SK-N-MC (cell line): Measurements from ENCODE around the gene PDK2.

Experiments used
- EZH2 ChIP-seq: fragments of 200-600 bp; sonication (generic); IDR thresholded peaks from one replicate; pipeline ENCODE4 v1.6.1; 2017; ENCODE audit warnings: antibody characterized with exemption
- FOXP2 ChIP-seq: optimal IDR thresholded peaks from 2 replicates; pipeline ENCODE3; 2011; ENCODE audit warnings: mild to moderate bottlenecking, moderate library complexity; ENCODE audit not compliant: insufficient read depth; ENCODE audit errors: extremely low read length, control extremely low read depth
- POLR2AphosphoS5 ChIP-seq: IDR thresholded peaks from 2 replicates; pipeline ENCODE4 v1.6.1; 2012; ENCODE audit warnings: mild to moderate bottlenecking, low read depth, low read length, borderline replicate concordance

GRCh38 chr17:50047083-50047482, 48.1 kb upstream of the PDK2 start:
- no peak for TF ChIP-seq EZH2
- no peak for TF ChIP-seq POLR2AphosphoS5
- TF ChIP-seq FOXP2 = no peak
